Adrenal gland (tissue), 12 donors: Measurements from ENCODE around the gene SIMC1. TPM values are rescaled to one million over a fixed set of nuclear protein-coding genes. Genes with fewer than 3 reads are reported as not detected.
"Not testable (repeated sequence)": the region's sequence is repeated elsewhere in the genome, so short reads cannot be mapped to it uniquely, and the experiment has no call there.

Experiments
- DNase-seq, 7 donors: peaks; one replicate each; pipeline ENCODE4 v3.0.0-alpha.2; 2019 to 2020
- H3K27ac ChIP-seq, 5 donors: fragments of 200-600 bp; sonication (generic) in 4 of 5; 1 replicate in 3 of 5; 2 replicates in 2 of 5; pipeline versions ENCODE4 v1.5.1 to v1.8.0; 2016 to 2020; ENCODE audit warnings: mild to moderate bottlenecking in 1 of 5
- H3K27me3 ChIP-seq: fragments of 200-600 bp; 2 replicates; pipeline ENCODE4 v1.8.0; 2021
- H3K36me3 ChIP-seq, 2 donors: fragments of 200-600 bp; replicated peaks in 1 of 2; 1 replicate in 1 of 2; 2 replicates in 1 of 2; pipeline versions ENCODE4 v1.5.1 to v1.8.0; 2018 to 2022
- H3K4me1 ChIP-seq, 2 donors: fragments of 200-600 bp; replicated peaks in 1 of 2; 1 replicate in 1 of 2; 2 replicates in 1 of 2; pipeline versions ENCODE4 v1.5.1 to v1.8.0; 2018 to 2021
- H3K4me3 ChIP-seq, 4 donors: fragments of 200-600 bp; sonication (generic) in 3 of 4; one replicate each; pipeline ENCODE4 v1.5.1; 2016 to 2018
- H3K9me3 ChIP-seq, 3 donors: fragments of 200-600 bp; sonication (generic) in 1 of 3; replicated peaks in 1 of 3; 1 replicate in 2 of 3; 2 replicates in 1 of 3; pipeline versions ENCODE4 v1.5.1 to v1.8.0; 2016 to 2021
- POLR2A ChIP-seq, 2 donors: fragments of 450-650 bp; IDR thresholded peaks; one replicate each; pipeline ENCODE4 v1.6.1; 2017; ENCODE audit warnings: antibody characterized with exemption in 2 of 2, mild to moderate bottlenecking in 2 of 2, moderate library complexity in 1 of 2
- WGBS, 4 donors: extraction: QIAGEN DNeasy Blood & Tissue Kit in 2 of 4; methylation state at CpG; one replicate each; pipeline versions ENCODE4 v1.1.5 to v1.1.7; 2013 to 2017; 5-methylcytosine and 5-hydroxymethylcytosine counted together
- intact Hi-C, 2 donors: fragments of 100-400 bp; cut with DNase I; formaldehyde crosslinking; loops; one replicate each; pipeline versions ENCODE4 v1.14.1 to v1.15.0; 2022 to 2023
- polyA plus RNA-seq, 3 donors: library from polyadenylated mRNA; stranded (reverse); fragments of 200-250 nt in 2 of 3; fragments of 350-450 nt in 1 of 3; fragmentation: Illumina TruSeq in 1 of 3; extraction: RNeasy Lipid Tissue Mini Kit (QIAGEN cat#74804) in 1 of 3; gene quantifications; one replicate each; pipeline ENCODE4 v1.2.3, GENCODE V29; 2013 to 2014
- total RNA-seq, 9 donors: library from RNA; depleted of rRNA in 4 of 9; stranded (reverse); fragments of >200 nt in 4 of 9; fragments of 120-200 nt in 1 of 9; fragmentation: NEBNext Ultra II Directional in 1 of 9; extraction: Animal tissue kit (Norgen Biotek cat#: 25700) in 1 of 9; gene quantifications; one replicate each; pipeline versions ENCODE4 v1.1.0 to v1.2.4, GENCODE V29; 2013 to 2023
- TF ChIP-seq, protein P1 (sequence below), 6 experiments: fragments of 450-650 bp in 4 of 6; fragments of 200-600 bp in 2 of 6; sonication (generic) in 1 of 6; IDR thresholded peaks; 1 replicate in 5 of 6; 2 replicates in 1 of 6; pipeline versions ENCODE4 v1.5.1 to v1.8.0; 2016 to 2021; ENCODE audit warnings: antibody characterized with exemption in 6 of 6, mild to moderate bottlenecking in 2 of 6, moderate library complexity in 1 of 6
- donor health status: healthy with polysubstance abuse.
- donor health status: Bipolar disorder and iron deficiency.
- donor health status: DM: yes; HTN: yes; CAD: no.
- donor health status: DM: no; HTN: no; CAD: no.
- donor health status: DM: no; HTN: no; CAD: no.
- donor health status: DM: yes; HTN: yes; CAD: no.

The SIMC1 gene
- total and polyA plus RNA-seq, 12 donors, result 25.7 to 85.3 (median 47.7) TPM

- H3K27ac ChIP-seq, H3K4me1 ChIP-seq, H3K9me3 ChIP-seq, H3K27me3 ChIP-seq, DNase-seq, H3K4me3 ChIP-seq, intact Hi-C loops, H3K36me3 ChIP-seq: not testable (repeated sequence)
- 32 to 70% (median 46%) methylated on average over 4 to 6 of the region's 6 CpGs for WGBS, 4 donors
Measured at GRCh38 chr5:176197234-176197858, 40.9 kb upstream of the SIMC1 start.

DNA sequence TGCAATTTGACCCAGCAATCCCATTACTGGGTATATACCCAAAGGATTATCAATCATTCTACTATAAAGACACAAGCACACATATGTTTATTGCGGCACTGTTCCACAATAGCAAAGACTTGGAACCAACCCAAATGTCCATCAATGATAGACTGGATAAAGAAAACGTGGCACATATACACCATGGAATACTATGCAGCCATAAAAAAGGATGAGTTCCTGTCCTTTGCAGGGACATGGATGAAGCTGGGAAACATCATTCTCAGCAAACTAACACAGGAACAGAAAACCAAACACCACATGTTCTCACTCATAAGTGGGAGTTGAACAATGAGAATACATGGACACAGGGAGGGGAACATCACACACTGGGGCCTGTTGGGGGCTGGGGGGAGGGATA is 39.9 kb upstream of the SIMC1 start:
- H3K4me3 ChIP-seq, H3K27ac ChIP-seq, H3K27me3 ChIP-seq, DNase-seq, H3K9me3 ChIP-seq, intact Hi-C loops, H3K4me1 ChIP-seq, H3K36me3 ChIP-seq: not testable (repeated sequence)
- 64 to 83% (median 78%) methylated on average over 1 to 2 of the region's 2 CpGs for WGBS, 4 donors

DNA sequence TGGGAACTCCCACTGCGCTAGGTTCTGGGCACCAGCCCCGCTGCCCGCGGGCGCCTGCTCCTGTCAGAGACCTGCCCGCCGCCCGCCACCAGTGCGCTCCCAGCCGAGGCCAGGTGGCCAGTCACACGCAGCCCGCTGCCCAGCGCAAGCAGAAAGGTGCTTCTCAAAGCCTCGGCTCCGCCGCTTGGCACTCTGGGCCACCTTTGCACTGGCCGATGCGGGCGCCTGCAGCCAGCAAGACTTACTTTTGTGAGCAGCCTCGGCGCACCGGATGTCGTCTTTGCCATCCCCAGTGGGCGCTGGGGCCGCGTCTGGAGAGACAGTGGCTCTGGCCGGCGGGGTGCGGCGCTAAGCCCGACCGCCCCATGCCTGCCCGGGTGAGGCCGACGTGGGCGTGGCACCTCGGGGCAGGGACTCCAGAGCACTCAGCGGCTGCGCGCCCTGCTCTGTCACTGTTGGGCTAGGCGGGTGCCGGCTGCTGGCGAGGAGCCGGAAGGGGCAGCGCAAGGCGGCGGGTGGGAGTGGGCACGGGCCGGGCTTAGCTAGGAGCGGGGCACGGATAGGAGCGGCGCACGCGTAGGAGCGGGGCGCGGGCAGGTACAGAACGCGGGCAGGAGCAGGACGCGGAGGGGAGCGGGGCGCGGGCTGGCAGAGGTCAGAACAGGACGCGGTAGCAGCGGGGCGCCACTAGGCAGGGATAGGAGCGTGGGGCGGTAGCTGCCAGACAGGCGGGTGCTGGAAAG is 39.1 kb upstream of the SIMC1 start:
- H3K4me1 ChIP-seq, intact Hi-C loops, H3K27ac ChIP-seq, DNase-seq, H3K9me3 ChIP-seq, H3K27me3 ChIP-seq, H3K36me3 ChIP-seq: not testable (repeated sequence)
- H3K4me3 ChIP-seq, result peak overlapping the region in 2 of 4 donors; percentile 16 to 54
- 0 to 2% (median 1%) methylated on average over 14 to 68 of the region's 72 CpGs for WGBS, 4 donors

DNA sequence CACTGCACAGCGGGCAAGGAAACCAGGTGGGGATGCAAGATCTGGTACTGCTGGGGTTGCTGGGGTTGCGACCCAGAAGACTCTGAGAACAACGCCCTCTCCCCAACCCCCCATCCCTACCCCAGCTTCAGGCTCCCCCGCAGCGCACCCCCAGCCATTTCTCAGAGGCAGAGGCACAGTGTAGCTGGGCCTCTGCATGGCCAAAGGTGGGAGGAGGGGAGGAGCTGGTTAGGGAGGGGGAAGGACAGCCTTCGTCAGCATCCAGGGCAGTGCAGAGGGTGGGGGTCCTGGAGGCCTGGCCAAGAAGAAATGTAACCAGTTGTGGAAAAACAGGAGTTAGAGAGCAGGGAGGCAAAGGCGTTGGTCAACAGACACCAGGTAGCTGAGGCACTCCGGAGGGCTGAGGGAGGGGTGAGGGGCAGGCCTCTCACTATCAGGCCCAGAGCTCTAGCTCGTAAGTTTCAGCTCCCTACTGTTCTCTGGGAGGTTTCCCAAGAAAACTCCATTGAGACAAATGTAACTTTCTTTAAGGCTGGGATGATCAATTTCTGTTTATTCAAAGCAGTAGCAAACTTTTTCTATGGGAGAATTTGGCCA is 38.3 kb upstream of the SIMC1 start:
- H3K36me3 ChIP-seq, H3K27ac ChIP-seq, H3K4me3 ChIP-seq, intact Hi-C loops, H3K4me1 ChIP-seq, H3K9me3 ChIP-seq, DNase-seq, H3K27me3 ChIP-seq: not testable (repeated sequence)
- 34 to 48% (median 39%) methylated on average over 4 to 8 of the region's 9 CpGs for WGBS, 4 donors

DNA sequence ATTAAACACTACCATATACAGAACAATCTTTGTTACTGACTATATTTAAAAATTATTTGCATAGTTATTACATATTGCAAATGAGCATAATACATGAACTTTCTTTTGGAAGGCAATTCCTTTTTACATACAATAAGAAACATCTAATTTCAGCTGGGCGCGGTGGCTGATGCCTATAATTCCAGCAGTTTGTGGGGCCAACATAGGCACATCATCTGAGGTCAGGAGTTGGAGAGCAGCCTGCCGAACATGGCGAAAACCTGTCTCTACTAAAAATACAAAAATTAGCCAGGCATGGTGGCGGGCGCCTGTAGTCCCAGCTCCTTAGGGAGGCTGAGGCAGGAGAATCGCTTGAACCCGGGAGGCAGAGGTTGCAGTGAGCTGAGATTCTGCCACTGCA is 36.4 kb upstream of the SIMC1 start:
- Histone ChIP-seq H3K4me3 (no peak overlapping the region), H3K36me3 (no peaks in the 10 kb centered on the region), H3K4me1 (no peaks in the 10 kb centered on the region), H3K9me3 (no peaks in the 10 kb centered on the region), H3K27me3 (peaks cover 4% of the 10 kb centered on the region), H3K27ac (no peak overlapping the region)
- whole genome bisulfite sequencing, 4 donors, result 90 to 98% (median 97%) methylated on average over 8 of the region's 8 CpGs
- no peak for DNase-seq
- TF ChIP-seq POLR2A (IDR thresholded peaks at IDR 0.05), result no peak
- TF ChIP-seq, protein P1, sequence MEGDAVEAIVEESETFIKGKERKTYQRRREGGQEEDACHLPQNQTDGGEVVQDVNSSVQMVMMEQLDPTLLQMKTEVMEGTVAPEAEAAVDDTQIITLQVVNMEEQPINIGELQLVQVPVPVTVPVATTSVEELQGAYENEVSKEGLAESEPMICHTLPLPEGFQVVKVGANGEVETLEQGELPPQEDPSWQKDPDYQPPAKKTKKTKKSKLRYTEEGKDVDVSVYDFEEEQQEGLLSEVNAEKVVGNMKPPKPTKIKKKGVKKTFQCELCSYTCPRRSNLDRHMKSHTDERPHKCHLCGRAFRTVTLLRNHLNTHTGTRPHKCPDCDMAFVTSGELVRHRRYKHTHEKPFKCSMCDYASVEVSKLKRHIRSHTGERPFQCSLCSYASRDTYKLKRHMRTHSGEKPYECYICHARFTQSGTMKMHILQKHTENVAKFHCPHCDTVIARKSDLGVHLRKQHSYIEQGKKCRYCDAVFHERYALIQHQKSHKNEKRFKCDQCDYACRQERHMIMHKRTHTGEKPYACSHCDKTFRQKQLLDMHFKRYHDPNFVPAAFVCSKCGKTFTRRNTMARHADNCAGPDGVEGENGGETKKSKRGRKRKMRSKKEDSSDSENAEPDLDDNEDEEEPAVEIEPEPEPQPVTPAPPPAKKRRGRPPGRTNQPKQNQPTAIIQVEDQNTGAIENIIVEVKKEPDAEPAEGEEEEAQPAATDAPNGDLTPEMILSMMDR (IDR thresholded peaks at IDR 0.05), result no peak
- intact Hi-C loops, result no loop called here

DNA sequence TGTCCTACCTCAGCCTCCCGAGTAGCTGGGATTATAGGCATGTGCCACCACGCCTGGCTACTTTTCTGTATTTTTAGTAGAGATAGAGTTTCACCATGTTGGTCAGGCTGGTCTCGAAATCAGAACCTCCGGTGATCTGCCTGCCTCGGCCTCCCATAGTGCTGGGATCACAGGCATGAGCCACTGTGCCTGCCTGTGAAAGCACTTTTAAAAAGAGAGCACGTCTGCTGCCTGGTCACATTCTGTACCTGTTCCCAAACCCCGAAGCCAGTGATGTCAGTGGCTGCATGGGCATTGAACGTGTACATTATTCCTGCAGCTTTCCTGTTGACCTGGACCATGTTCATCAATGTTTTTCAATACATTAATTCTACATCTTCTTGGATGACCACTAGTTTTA is 35.1 kb upstream of the SIMC1 start:
- Histone ChIP-seq H3K4me3 (no peak overlapping the region), H3K27ac (no peak overlapping the region), H3K27me3 (peaks cover 4% of the 10 kb centered on the region), H3K4me1 (no peaks in the 10 kb centered on the region), H3K9me3 (no peaks in the 10 kb centered on the region), H3K36me3 (no peaks in the 10 kb centered on the region)
- no peak for DNase-seq
- intact Hi-C loops, result no loop called here
- no peak for TF ChIP-seq POLR2A (IDR thresholded peaks at IDR 0.05)
- TF ChIP-seq, protein P1 (IDR thresholded peaks at IDR 0.05), result no peak
- 79 to 84% (median 80%) methylated on average over 8 of the region's 8 CpGs for WGBS, 4 donors

GRCh38 chr5:176203535-176203934 is 34.7 kb upstream of the SIMC1 start:
- WGBS, 4 donors, result 89 to 99% (median 91%) methylated on average over 10 of the region's 10 CpGs
- H3K27ac ChIP-seq, DNase-seq, H3K9me3 ChIP-seq, H3K4me3 ChIP-seq, H3K36me3 ChIP-seq, intact Hi-C loops, H3K27me3 ChIP-seq, H3K4me1 ChIP-seq: not testable (repeated sequence)

GRCh38 chr5:176214466-176215021 is 23.7 kb upstream of the SIMC1 start:
- DNase-seq, intact Hi-C loops, H3K4me1 ChIP-seq, H3K4me3 ChIP-seq, H3K27me3 ChIP-seq, H3K9me3 ChIP-seq, H3K27ac ChIP-seq, H3K36me3 ChIP-seq: not testable (repeated sequence)
- 86 to 95% (median 91%) methylated on average over 7 to 23 of the region's 23 CpGs for WGBS, 4 donors
